ENCODE data around the gene ADAMTSL3.

- TF ChIP-seq POLR2A (IDR thresholded peaks at IDR 0.05) (no peak), CTCF (IDR thresholded peaks at IDR 0.05) (no peak)
Measured at GRCh38 chr15:83947156-83947555, 293.2 kb downstream of the ADAMTSL3 start.

Data from heart left ventricle (tissue), 13 donors.